Measurements from ENCODE around the gene MYO16.

DNA sequence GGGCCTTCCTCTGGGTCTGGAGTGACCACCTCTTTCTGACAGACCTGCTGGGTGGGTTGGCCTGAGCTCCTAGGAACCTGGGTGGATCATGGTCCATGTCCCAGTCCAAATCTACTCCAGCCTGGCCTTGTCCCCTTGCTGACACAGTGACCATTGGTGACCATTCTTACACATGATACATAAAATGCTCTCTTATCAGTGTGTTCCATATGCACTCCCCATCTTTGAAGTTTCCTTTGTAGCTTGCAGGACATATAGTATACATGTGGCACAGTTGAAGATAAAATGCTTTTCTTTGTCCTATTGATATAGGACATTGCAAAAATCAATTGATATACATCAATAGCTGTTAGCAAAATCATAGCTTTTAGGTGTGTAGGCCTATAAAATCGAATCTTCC, 291.8 kb downstream of the MYO16 start:
- TF ChIP-seq SMC3 (conservative IDR thresholded peaks at IDR 0.05; ENCODE audit: poor library complexity) (no peak), EZH2 (IDR thresholded peaks at IDR 0.05; ENCODE audit: borderline replicate concordance, insufficient read depth, low read length, poor library complexity, severe bottlenecking) (no peak), POLR2AphosphoS5 (IDR thresholded peaks at IDR 0.05) (no peak), EP300 (conservative IDR thresholded peaks at IDR 0.05; ENCODE audit: poor library complexity, severe bottlenecking) (no peak), TAF1 (IDR thresholded peaks at IDR 0.05; ENCODE audit: low read depth) (no peak)
- TF ChIP-seq, protein P1, sequence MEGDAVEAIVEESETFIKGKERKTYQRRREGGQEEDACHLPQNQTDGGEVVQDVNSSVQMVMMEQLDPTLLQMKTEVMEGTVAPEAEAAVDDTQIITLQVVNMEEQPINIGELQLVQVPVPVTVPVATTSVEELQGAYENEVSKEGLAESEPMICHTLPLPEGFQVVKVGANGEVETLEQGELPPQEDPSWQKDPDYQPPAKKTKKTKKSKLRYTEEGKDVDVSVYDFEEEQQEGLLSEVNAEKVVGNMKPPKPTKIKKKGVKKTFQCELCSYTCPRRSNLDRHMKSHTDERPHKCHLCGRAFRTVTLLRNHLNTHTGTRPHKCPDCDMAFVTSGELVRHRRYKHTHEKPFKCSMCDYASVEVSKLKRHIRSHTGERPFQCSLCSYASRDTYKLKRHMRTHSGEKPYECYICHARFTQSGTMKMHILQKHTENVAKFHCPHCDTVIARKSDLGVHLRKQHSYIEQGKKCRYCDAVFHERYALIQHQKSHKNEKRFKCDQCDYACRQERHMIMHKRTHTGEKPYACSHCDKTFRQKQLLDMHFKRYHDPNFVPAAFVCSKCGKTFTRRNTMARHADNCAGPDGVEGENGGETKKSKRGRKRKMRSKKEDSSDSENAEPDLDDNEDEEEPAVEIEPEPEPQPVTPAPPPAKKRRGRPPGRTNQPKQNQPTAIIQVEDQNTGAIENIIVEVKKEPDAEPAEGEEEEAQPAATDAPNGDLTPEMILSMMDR (IDR thresholded peaks at IDR 0.05; ENCODE audit: poor library complexity, severe bottlenecking) = no peak

All from neural cell (in vitro differentiated cells).